C4-2B (cell line): ENCODE measurements around the gene LUC7L.

Source experiments
- CTCF ChIP-seq: fragments of 450-650 bp; conservative IDR thresholded peaks from 2 replicates; pipeline ENCODE4 v1.5.1; 2017; ENCODE audit warnings: mild to moderate bottlenecking
- ZFX ChIP-seq: fragments of 450-650 bp; IDR thresholded peaks from 2 replicates; pipeline ENCODE4 v1.6.1; 2017

- TF ChIP-seq CTCF (no peak), ZFX (no peak)
Observed at GRCh38 chr16:191831-192230, 37.4 kb downstream of the LUC7L start.
